Thyroid gland (tissue), 4 donors: ENCODE measurements around the gene TICRR.

Experiments used
- CTCF ChIP-seq, 6 experiments: fragments of 200-600 bp in 3 of 6; fragments of 450-650 bp in 3 of 6; sonication (generic) in 3 of 6; IDR thresholded peaks; one replicate each; pipeline ENCODE4 v1.5.1; 2016 to 2019; ENCODE audit warnings: antibody characterized with exemption in 6 of 6, mild to moderate bottlenecking in 2 of 6, inconsistent platforms in 1 of 6, moderate library complexity in 1 of 6
- POLR2A ChIP-seq, 2 donors: fragments of 450-650 bp; IDR thresholded peaks; one replicate each; pipeline ENCODE4 v1.6.1; 2017; ENCODE audit warnings: antibody characterized with exemption in 2 of 2, mild to moderate bottlenecking in 2 of 2, moderate library complexity in 1 of 2

DNA sequence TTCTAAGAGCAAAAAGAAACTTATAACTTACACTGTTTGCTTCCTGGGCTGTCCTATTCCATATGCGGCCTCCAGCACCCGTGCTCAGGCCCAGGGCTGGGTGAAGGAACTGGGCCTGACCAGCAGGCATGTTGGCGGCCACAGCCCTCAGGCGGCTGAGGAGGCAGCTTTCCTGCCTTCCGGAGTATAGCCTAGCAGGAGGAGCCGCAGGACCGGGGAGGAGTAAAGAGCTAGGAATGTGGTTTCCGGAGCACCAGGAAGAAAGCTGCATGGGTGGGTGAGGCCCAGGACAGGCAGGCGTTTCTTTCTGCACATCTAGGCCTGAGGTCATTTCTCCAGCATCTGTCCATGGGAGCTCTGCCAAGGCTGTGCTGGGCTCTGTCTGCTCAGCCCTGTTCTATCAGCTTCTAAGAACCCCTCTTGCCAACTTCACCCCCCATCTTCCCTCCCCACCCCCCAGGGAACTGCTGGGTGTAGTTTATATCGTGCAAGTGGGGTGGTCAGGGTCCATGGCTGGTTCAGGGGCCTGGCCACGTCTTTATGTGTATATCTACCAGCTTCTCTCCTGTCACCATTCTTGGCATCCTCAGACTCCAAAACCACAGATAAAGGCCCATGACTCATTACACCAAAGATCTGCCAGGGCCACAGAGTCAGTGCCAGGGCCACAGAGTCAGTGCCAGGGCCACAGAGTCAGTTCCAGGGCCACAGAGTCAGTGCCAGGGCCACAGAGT lies 87.8 kb downstream of the TICRR start:
- TF ChIP-seq CTCF (IDR thresholded peaks at IDR 0.05) (no peak), POLR2A (IDR thresholded peaks at IDR 0.05) (no peak)
